Body of pancreas (tissue), 4 donors: ENCODE results near the gene CDH4. TPM values are rescaled to one million over a fixed set of nuclear protein-coding genes. Genes with fewer than 3 reads are reported as not detected.

ENCODE experiments used
- ATAC-seq: fragments of 150-250 bp; one replicate; pipeline ENCODE4 v1.9.1; 2016
- DNase-seq, 4 donors: peaks; one replicate each; pipeline ENCODE4 v3.0.0-alpha.2; 2019
- H3K27ac ChIP-seq, 4 donors: fragments of 200-600 bp; sonication (generic); 1 replicate in 3 of 4; 2 replicates in 1 of 4; pipeline versions ENCODE4 v1.5.1 to v1.6.1; 2016 to 2019; ENCODE audit warnings: mild to moderate bottlenecking in 1 of 4, mixed read lengths in 1 of 4, moderate library complexity in 1 of 4
- H3K27me3 ChIP-seq, 2 donors: fragments of 200-600 bp; sonication (generic); one replicate each; pipeline ENCODE4 v1.6.0; 2016; ENCODE audit warnings: mild to moderate bottlenecking in 1 of 2
- H3K36me3 ChIP-seq, 2 donors: fragments of 200-600 bp; sonication (generic); replicated peaks in 1 of 2; 2 replicates each; pipeline ENCODE4 v1.5.1; 2016; ENCODE audit warnings: low read depth in 2 of 2; ENCODE audit not compliant: insufficient read depth in 1 of 2
- H3K4me1 ChIP-seq: fragments of 200-600 bp; sonication (generic); one replicate; pipeline ENCODE4 v1.6.0; 2016
- H3K4me3 ChIP-seq, 2 donors: fragments of 200-600 bp; sonication (generic); 1 replicate in 1 of 2; 2 replicates in 1 of 2; pipeline ENCODE4 v1.5.1; 2016 to 2019
- H3K9me3 ChIP-seq, 3 donors: fragments of 200-600 bp; sonication (generic); 1 replicate in 2 of 3; 2 replicates in 1 of 3; pipeline ENCODE4 v1.5.1; 2016
- CTCF ChIP-seq, 7 experiments: fragments of 450-650 bp in 4 of 7; fragments of 200-600 bp in 3 of 7; sonication (generic) in 3 of 7; IDR thresholded peaks; one replicate each; pipeline ENCODE4 v1.5.1; 2016 to 2019; ENCODE audit warnings: antibody characterized with exemption in 7 of 7
- POLR2A ChIP-seq, 3 donors: fragments of 450-650 bp; IDR thresholded peaks; one replicate each; pipeline ENCODE4 v1.6.1; 2016; ENCODE audit warnings: antibody characterized with exemption in 3 of 3, mild to moderate bottlenecking in 2 of 3
- WGBS, 2 donors: methylation state at CpG; one replicate each; pipeline ENCODE4 v1.1.5; 2017; 5-methylcytosine and 5-hydroxymethylcytosine counted together
- intact Hi-C: fragments of 100-400 bp; cut with DNase I; formaldehyde crosslinking; loops from one replicate; pipeline ENCODE4 v1.15.1; 2023
- total RNA-seq, 2 donors: library from RNA; depleted of rRNA; stranded (reverse); fragments of >200 nt; gene quantifications; one replicate each; pipeline ENCODE4 v1.1.0, GENCODE V29; 2016

Gene CDH4
- total RNA-seq, 2 donors from 2014 or later: 0.33 to 0.52 TPM

- no peak for DNase-seq
- Histone ChIP-seq H3K4me3 (no peak overlapping the region), H3K27ac (no peak overlapping the region), H3K4me1 (no peaks in the 10 kb centered on the region), H3K36me3 (no peaks in the 10 kb centered on the region), H3K27me3 (no peaks in the 10 kb centered on the region), H3K9me3 (no peaks in the 10 kb centered on the region)
- intact Hi-C loops: no loop called here
- 66 to 76% methylated on average over 4 to 16 of the region's 16 CpGs for WGBS, 2 donors
- ATAC-seq: no peak
- TF ChIP-seq POLR2A (IDR thresholded peaks at IDR 0.05) (no peak), CTCF (IDR thresholded peaks at IDR 0.05) (no peak)
These were observed 491.5 kb downstream of the CDH4 start for GRCh38 chr20:61743606-61744005.

GRCh38 chr20:61744691-61745396 lies 492.8 kb downstream of the CDH4 start:
- H3K9me3 ChIP-seq: peaks cover 0 to 6% (median 0%) of the 10 kb centered on the region in 3 donors
- DNase-seq (no peak), ATAC-seq (no peak)
- H3K27ac ChIP-seq: no peak overlapping the region
- 78 to 79% methylated on average over 15 to 18 of the region's 18 CpGs for WGBS, 2 donors
- no peak for TF ChIP-seq POLR2A (IDR thresholded peaks at IDR 0.05)
- TF ChIP-seq CTCF (IDR thresholded peaks at IDR 0.05): no peak
- no peak overlapping the region for H3K4me3 ChIP-seq
- no peaks in the 10 kb centered on the region for H3K27me3 ChIP-seq
- no peaks in the 10 kb centered on the region for H3K36me3 ChIP-seq
- no peaks in the 10 kb centered on the region for H3K4me1 ChIP-seq
- intact Hi-C loops: no loop called here

GRCh38 chr20:61745397-61746146 lies 493.5 kb downstream of the CDH4 start:
- 71 to 80% methylated on average over 15 to 20 of the region's 20 CpGs for WGBS, 2 donors
- Histone ChIP-seq H3K27me3 (no peaks in the 10 kb centered on the region), H3K27ac (no peak overlapping the region), H3K9me3 (peaks cover 0 to 10% (median 0%) of the 10 kb centered on the region in 3 donors), H3K4me3 (no peak overlapping the region), H3K4me1 (no peaks in the 10 kb centered on the region), H3K36me3 (no peaks in the 10 kb centered on the region)
- intact Hi-C loops: no loop called here
- TF ChIP-seq CTCF (IDR thresholded peaks at IDR 0.05) (no peak), POLR2A (IDR thresholded peaks at IDR 0.05) (no peak)
- no peak for ATAC-seq
- no peak for DNase-seq

- Histone ChIP-seq H3K27ac (no peak overlapping the region), H3K27me3 (no peaks in the 10 kb centered on the region), H3K4me1 (no peaks in the 10 kb centered on the region), H3K9me3 (peaks cover 0 to 16% (median 0%) of the 10 kb centered on the region in 3 donors), H3K4me3 (no peak overlapping the region), H3K36me3 (no peaks in the 10 kb centered on the region)
- no peak for ATAC-seq
- TF ChIP-seq CTCF (IDR thresholded peaks at IDR 0.05) (no peak), POLR2A (IDR thresholded peaks at IDR 0.05) (no peak)
- intact Hi-C loops: no loop called here
- WGBS, 2 donors: 87 to 89% methylated on average over 9 of the region's 11 CpGs
- DNase-seq: no peak
These were observed 494.1 kb downstream of the CDH4 start for GRCh38 chr20:61746147-61746646.
